Measurements from ENCODE around the gene TM9SF1. TPM values are rescaled to one million over a fixed set of nuclear protein-coding genes. Genes with fewer than 3 reads are reported as not detected.

TM9SF1 gene
- total and polyA plus RNA-seq, 2 of the 13 experiments (the other 11 are each of a cell fraction or from before 2014, with no cell fraction given), result 83.2 to 110 TPM

GRCh38 chr14:24232645-24233537 is 37.6 kb upstream of the TM9SF1 start, which contains the start of gene GMPR2 (continued):
- TF ChIP-seq ZBTB43 (CRISPR knock-in tag; conservative IDR thresholded peaks at IDR 0.05) (peak; percentile 92; the same call in 1 of the 2 replicates), HOXA3 (CRISPR knock-in tag; IDR thresholded peaks at IDR 0.05) (peak; percentile 66), ZNF562 (CRISPR knock-in tag; IDR thresholded peaks at IDR 0.05; ENCODE audit: borderline replicate concordance) (no peak), ZNF747 (CRISPR knock-in tag; IDR thresholded peaks at IDR 0.05; ENCODE audit: borderline replicate concordance) (no peak), ZNF552 (CRISPR knock-in tag; IDR thresholded peaks at IDR 0.05; ENCODE audit: borderline replicate concordance) (peak; percentile 66; the same call in 1 of the 2 replicates), ZNF44 (CRISPR knock-in tag; IDR thresholded peaks at IDR 0.05) (peak; percentile 2; the same call in 1 of the 2 replicates), NCOA1 (CRISPR knock-in tag; IDR thresholded peaks at IDR 0.05) (peak; percentile 98; the same call in 1 of the 2 replicates), GATAD1 (CRISPR knock-in tag; IDR thresholded peaks at IDR 0.05) (peak; percentile 90), TAF1 (CRISPR knock-in tag; IDR thresholded peaks at IDR 0.05) (peak; percentile 85), ZNF180 (CRISPR knock-in tag; IDR thresholded peaks at IDR 0.05; ENCODE audit: borderline replicate concordance, low read depth) (peak; percentile 93; the same call in 1 of the 2 replicates), PAF1 (CRISPR knock-in tag; IDR thresholded peaks at IDR 0.05) (no peak; the same call in 1 of the 2 replicates), ZNF224 (CRISPR knock-in tag; IDR thresholded peaks at IDR 0.05) (peak; percentile 65), ZNF512 (CRISPR knock-in tag; IDR thresholded peaks at IDR 0.05) (no peak; the same call in 1 of the 2 replicates), CBX1 (IDR thresholded peaks at IDR 0.05; ENCODE audit: low read depth) (peak; percentile 16), ZNF550 (CRISPR knock-in tag; IDR thresholded peaks at IDR 0.05; ENCODE audit: borderline replicate concordance) (peak; percentile 79; the same call in 1 of the 2 replicates), ZNF749 (CRISPR knock-in tag; IDR thresholded peaks at IDR 0.05; ENCODE audit: borderline replicate concordance) (peak; percentile 9; the same call in 1 of the 2 replicates), KLF15 (CRISPR knock-in tag; IDR thresholded peaks at IDR 0.05; ENCODE audit: borderline replicate concordance) (no peak; the same call in none of the 2 replicates), ZNF605 (CRISPR knock-in tag; IDR thresholded peaks at IDR 0.05) (peak; percentile 96), IKZF1 (IDR thresholded peaks at IDR 0.05) (no peak), CREB3 (CRISPR knock-in tag; IDR thresholded peaks at IDR 0.05) (peak; percentile 97), ZBTB38 (CRISPR knock-in tag; IDR thresholded peaks at IDR 0.05) (peak; percentile 66), RXRA (CRISPR knock-in tag; IDR thresholded peaks at IDR 0.05) (peak; percentile 60), TCF12 (IDR thresholded peaks at IDR 0.05) (no peak), TCF12 (CRISPR knock-in tag; IDR thresholded peaks at IDR 0.05) (peak; percentile 80; the same call in 1 of the 2 replicates), ZBTB8A (CRISPR knock-in tag; IDR thresholded peaks at IDR 0.05; ENCODE audit: borderline replicate concordance, low read depth) (0 out of 2 replicates have a peak, but pooled peaks have one; percentile 65), HIVEP1 (CRISPR knock-in tag; IDR thresholded peaks at IDR 0.05) (peak; percentile 86), FOXO1 (CRISPR knock-in tag; IDR thresholded peaks at IDR 0.05) (peak; percentile 87), PPARG (CRISPR knock-in tag; conservative IDR thresholded peaks at IDR 0.05) (no peak)
